ENCODE data around the gene PACRG. TPM values are rescaled to one million over a fixed set of nuclear protein-coding genes. Genes with fewer than 3 reads are reported as not detected.

The PACRG gene
- total and polyA plus RNA-seq, 4 donors, result 0.47 to 3.8 (median 2.4) TPM

DNA sequence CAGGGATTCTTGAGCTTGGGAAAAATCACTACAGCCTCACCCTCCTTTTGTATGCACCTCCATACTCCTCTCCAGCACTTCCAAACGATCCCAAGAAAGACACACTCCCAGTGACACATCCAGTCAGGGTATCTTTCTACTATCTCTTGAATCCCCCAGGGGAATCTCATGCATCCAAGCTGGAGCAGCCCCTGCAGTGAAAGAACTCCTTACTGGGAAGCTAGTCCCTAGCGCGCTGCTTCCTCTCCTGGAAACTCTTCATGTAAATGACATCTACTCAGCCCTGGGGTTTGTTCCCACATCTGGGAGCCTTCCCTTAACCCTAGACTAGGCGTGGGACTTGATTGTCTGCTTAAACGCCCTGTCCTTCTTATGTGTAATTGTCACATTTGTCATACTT is 357.7 kb downstream of the PACRG start (continued):
- TF ChIP-seq, protein P1, sequence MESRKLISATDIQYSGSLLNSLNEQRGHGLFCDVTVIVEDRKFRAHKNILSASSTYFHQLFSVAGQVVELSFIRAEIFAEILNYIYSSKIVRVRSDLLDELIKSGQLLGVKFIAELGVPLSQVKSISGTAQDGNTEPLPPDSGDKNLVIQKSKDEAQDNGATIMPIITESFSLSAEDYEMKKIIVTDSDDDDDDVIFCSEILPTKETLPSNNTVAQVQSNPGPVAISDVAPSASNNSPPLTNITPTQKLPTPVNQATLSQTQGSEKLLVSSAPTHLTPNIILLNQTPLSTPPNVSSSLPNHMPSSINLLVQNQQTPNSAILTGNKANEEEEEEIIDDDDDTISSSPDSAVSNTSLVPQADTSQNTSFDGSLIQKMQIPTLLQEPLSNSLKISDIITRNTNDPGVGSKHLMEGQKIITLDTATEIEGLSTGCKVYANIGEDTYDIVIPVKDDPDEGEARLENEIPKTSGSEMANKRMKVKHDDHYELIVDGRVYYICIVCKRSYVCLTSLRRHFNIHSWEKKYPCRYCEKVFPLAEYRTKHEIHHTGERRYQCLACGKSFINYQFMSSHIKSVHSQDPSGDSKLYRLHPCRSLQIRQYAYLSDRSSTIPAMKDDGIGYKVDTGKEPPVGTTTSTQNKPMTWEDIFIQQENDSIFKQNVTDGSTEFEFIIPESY (IDR thresholded peaks at IDR 0.05), result no peak
- TF ChIP-seq, protein P2, sequence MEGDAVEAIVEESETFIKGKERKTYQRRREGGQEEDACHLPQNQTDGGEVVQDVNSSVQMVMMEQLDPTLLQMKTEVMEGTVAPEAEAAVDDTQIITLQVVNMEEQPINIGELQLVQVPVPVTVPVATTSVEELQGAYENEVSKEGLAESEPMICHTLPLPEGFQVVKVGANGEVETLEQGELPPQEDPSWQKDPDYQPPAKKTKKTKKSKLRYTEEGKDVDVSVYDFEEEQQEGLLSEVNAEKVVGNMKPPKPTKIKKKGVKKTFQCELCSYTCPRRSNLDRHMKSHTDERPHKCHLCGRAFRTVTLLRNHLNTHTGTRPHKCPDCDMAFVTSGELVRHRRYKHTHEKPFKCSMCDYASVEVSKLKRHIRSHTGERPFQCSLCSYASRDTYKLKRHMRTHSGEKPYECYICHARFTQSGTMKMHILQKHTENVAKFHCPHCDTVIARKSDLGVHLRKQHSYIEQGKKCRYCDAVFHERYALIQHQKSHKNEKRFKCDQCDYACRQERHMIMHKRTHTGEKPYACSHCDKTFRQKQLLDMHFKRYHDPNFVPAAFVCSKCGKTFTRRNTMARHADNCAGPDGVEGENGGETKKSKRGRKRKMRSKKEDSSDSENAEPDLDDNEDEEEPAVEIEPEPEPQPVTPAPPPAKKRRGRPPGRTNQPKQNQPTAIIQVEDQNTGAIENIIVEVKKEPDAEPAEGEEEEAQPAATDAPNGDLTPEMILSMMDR (IDR thresholded peaks at IDR 0.05; ENCODE audit: low read depth, low read length, missing input control), result no peak

GRCh38 chr6:163085861-163086623 is 358.3 kb downstream of the PACRG start:
- H3K27me3 ChIP-seq (ENCODE audit: control insufficient read depth in 4 of 4, insufficient read depth in 4 of 4, low read length in 3 of 4), result no peaks in the 10 kb centered on the region
- H3K4me3 ChIP-seq (ENCODE audit: low read depth in 1 of 3, low read length in 3 of 3), result no peak overlapping the region
- no peaks in the 10 kb centered on the region for H3K9me3 ChIP-seq (ENCODE audit: control insufficient read depth in 4 of 4, low read length in 3 of 4)
- no peak overlapping the region for H3K27ac ChIP-seq (ENCODE audit: low read depth in 1 of 2, low read length in 2 of 2)
- no peaks in the 10 kb centered on the region for H3K4me1 ChIP-seq (ENCODE audit: control insufficient read depth in 4 of 4, insufficient read depth in 4 of 4, low read length in 3 of 4)
- no peaks in the 10 kb centered on the region for H3K36me3 ChIP-seq (ENCODE audit: control insufficient read depth in 4 of 4, insufficient read depth in 3 of 4, low read depth in 1 of 4, low read length in 3 of 4)
- 80% methylated on average over 8 of the region's 8 CpGs for WGBS
- no peak overlapping the region for H3K9ac ChIP-seq (ENCODE audit: low read depth in 1 of 2, low read length in 2 of 2)
- TF ChIP-seq FOXA1 (IDR thresholded peaks at IDR 0.05) (no peak), RAD21 (IDR thresholded peaks at IDR 0.05) (no peak), TAF1 (conservative IDR thresholded peaks at IDR 0.05) (no peak), MAX (IDR thresholded peaks at IDR 0.05) (no peak), NR2F2 (IDR thresholded peaks at IDR 0.05) (no peak), FOXA2 (IDR thresholded peaks at IDR 0.05) (no peak), GABPA (IDR thresholded peaks at IDR 0.05 in 1 of 2, conservative IDR thresholded peaks at IDR 0.05 in 1 of 2) (no peak), YY1 (IDR thresholded peaks at IDR 0.05) (no peak), HNF4G (IDR thresholded peaks at IDR 0.05) (no peak)
- TF ChIP-seq, protein P1 (IDR thresholded peaks at IDR 0.05), result no peak
- TF ChIP-seq, protein P2 (IDR thresholded peaks at IDR 0.05; ENCODE audit: low read depth, low read length, missing input control), result no peak
- DNase-seq (ENCODE audit: low spot score), result no peak
